Neural cell (in vitro differentiated cells): Measurements from ENCODE around the gene PRKCQ.
"Not testable (repeated sequence)": the region's sequence is repeated elsewhere in the genome, so short reads cannot be mapped to it uniquely, and the experiment has no call there.

Experiments
- EP300 ChIP-seq: fragments of 450-650 bp; conservative IDR thresholded peaks from 2 replicates; pipeline ENCODE4 v1.6.1; 2014; ENCODE audit warnings: antibody characterized with exemption, mild to moderate bottlenecking, moderate library complexity; ENCODE audit not compliant: poor library complexity, severe bottlenecking
- EZH2 ChIP-seq: fragments of 200-600, 300-800 bp; shearing (Covaris generic), sonication (generic); IDR thresholded peaks from 2 replicates; pipeline ENCODE4 v1.6.1; 2014; ENCODE audit warnings: antibody characterized with exemption, low read length, borderline replicate concordance, mild to moderate bottlenecking; ENCODE audit not compliant: insufficient read depth, poor library complexity, severe bottlenecking
- POLR2AphosphoS5 ChIP-seq: IDR thresholded peaks from 2 replicates; pipeline ENCODE4 v1.6.1; 2012
- TF ChIP-seq, protein P1 (sequence below): fragments of 450-650 bp; IDR thresholded peaks from 2 replicates; pipeline ENCODE4 v1.5.1; 2014; ENCODE audit warnings: antibody characterized with exemption, mild to moderate bottlenecking, moderate library complexity; ENCODE audit not compliant: poor library complexity, severe bottlenecking

DNA sequence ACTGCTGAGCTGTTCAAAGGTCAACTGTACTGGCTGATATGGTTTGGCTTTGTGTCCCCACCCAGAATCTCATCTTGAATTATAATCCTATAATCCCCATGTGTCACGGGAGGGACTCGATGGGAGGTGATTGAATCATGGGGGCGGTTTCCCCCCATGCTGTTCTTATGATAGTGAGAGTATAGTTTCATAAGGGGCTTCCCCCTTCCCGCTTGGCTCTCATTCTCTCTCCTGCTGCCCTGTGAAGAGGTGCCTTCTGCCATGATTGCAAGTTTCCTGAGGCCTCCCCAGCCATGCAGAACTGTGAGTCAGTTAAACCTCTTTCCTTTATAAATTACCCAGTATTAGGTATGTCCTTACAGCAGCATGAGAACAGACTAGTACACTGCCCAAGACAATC lies 140.2 kb downstream of the PRKCQ start:
- TF ChIP-seq EP300, POLR2AphosphoS5, EZH2: not testable (repeated sequence)
- TF ChIP-seq, protein P1, sequence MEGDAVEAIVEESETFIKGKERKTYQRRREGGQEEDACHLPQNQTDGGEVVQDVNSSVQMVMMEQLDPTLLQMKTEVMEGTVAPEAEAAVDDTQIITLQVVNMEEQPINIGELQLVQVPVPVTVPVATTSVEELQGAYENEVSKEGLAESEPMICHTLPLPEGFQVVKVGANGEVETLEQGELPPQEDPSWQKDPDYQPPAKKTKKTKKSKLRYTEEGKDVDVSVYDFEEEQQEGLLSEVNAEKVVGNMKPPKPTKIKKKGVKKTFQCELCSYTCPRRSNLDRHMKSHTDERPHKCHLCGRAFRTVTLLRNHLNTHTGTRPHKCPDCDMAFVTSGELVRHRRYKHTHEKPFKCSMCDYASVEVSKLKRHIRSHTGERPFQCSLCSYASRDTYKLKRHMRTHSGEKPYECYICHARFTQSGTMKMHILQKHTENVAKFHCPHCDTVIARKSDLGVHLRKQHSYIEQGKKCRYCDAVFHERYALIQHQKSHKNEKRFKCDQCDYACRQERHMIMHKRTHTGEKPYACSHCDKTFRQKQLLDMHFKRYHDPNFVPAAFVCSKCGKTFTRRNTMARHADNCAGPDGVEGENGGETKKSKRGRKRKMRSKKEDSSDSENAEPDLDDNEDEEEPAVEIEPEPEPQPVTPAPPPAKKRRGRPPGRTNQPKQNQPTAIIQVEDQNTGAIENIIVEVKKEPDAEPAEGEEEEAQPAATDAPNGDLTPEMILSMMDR: not testable (repeated sequence)
